Measurements from ENCODE around the gene PFAS.

The PFAS gene

GRCh38 chr17:8222630-8223355, 26.3 kb upstream of the PFAS start:
- peak overlapping the region; percentile 72 for H3K4me3 ChIP-seq (ENCODE audit: control insufficient read depth, low read depth, low read length)

GRCh38 chr17:8223356-8224126, 25.5 kb upstream of the PFAS start:
- peak overlapping the region; percentile 72 for H3K4me3 ChIP-seq (ENCODE audit: control insufficient read depth, low read depth, low read length)
- DNase-seq (ENCODE audit: low read depth), result no peak
- peak; percentile 19 for TF ChIP-seq CTCF (IDR thresholded peaks at IDR 0.05; ENCODE audit: control insufficient read depth, insufficient read depth, low read depth, low read length, missing control alignments)

More at GRCh38 chr17:8222630-8223355, 26.3 kb upstream of the PFAS start:
- no peak for TF ChIP-seq CTCF (IDR thresholded peaks at IDR 0.05; ENCODE audit: control insufficient read depth, insufficient read depth, low read depth, low read length, missing control alignments)
- peak; percentile 77 for DNase-seq (ENCODE audit: low read depth)

- no peak overlapping the region for H3K4me3 ChIP-seq (ENCODE audit: control insufficient read depth, low read depth, low read length)
- DNase-seq (ENCODE audit: low read depth), result no peak
- TF ChIP-seq CTCF (IDR thresholded peaks at IDR 0.05; ENCODE audit: control insufficient read depth, insufficient read depth, low read depth, low read length, missing control alignments), result no peak
These were observed 23.9 kb upstream of the PFAS start for GRCh38 chr17:8224891-8225812.

- no peak overlapping the region for H3K4me3 ChIP-seq (ENCODE audit: control insufficient read depth, low read depth, low read length)
- no peak for TF ChIP-seq CTCF (IDR thresholded peaks at IDR 0.05; ENCODE audit: control insufficient read depth, insufficient read depth, low read depth, low read length, missing control alignments)
- no peak for DNase-seq (ENCODE audit: low read depth)
These were observed 23.1 kb upstream of the PFAS start for GRCh38 chr17:8225813-8226535.

- H3K4me3 ChIP-seq (ENCODE audit: control insufficient read depth, low read depth, low read length), result peak overlapping the region; percentile 23
- DNase-seq (ENCODE audit: low read depth), result peak; percentile 84
- no peak for TF ChIP-seq CTCF (IDR thresholded peaks at IDR 0.05; ENCODE audit: control insufficient read depth, insufficient read depth, low read depth, low read length, missing control alignments)
These were observed 22.4 kb upstream of the PFAS start for GRCh38 chr17:8226536-8227237.

Measured in AG09309 (cell line).